Gastrocnemius medialis (tissue), 4 donors: Measurements from ENCODE around the gene SETBP1. TPM values are rescaled to one million over a fixed set of nuclear protein-coding genes. Genes with fewer than 3 reads are reported as not detected.

Experiments
- ATAC-seq, 2 donors: fragments of 150-250 bp; one replicate each; pipeline ENCODE4 v1.9.1; 2016
- DNase-seq, 2 donors: peaks; one replicate each; pipeline ENCODE4 v3.0.0-alpha.2; 2019
- H3K27ac ChIP-seq, 4 donors: fragments of 200-600 bp; sonication (generic); 1 replicate in 1 of 4; 2 replicates in 3 of 4; pipeline ENCODE4 v1.5.1; 2016 to 2018; ENCODE audit warnings: mild to moderate bottlenecking in 2 of 4, moderate library complexity in 1 of 4
- H3K27me3 ChIP-seq, 3 donors: fragments of 200-600 bp; sonication (generic) in 2 of 3; 1 replicate in 1 of 3; 2 replicates in 2 of 3; pipeline versions ENCODE4 v1.5.1 to v1.6.0; 2016 to 2019; ENCODE audit warnings: mild to moderate bottlenecking in 1 of 3, moderate library complexity in 1 of 3
- H3K36me3 ChIP-seq, 2 donors: fragments of 200-600 bp; sonication (generic) in 1 of 2; one replicate each; pipeline ENCODE4 v1.5.1; 2017 to 2018
- H3K4me1 ChIP-seq, 2 donors: fragments of 200-600 bp; sonication (generic) in 1 of 2; one replicate each; pipeline ENCODE4 v1.5.1; 2016 to 2017; ENCODE audit warnings: mild to moderate bottlenecking in 2 of 2
- H3K4me3 ChIP-seq, 4 donors: fragments of 200-600 bp; sonication (generic) in 3 of 4; 1 replicate in 1 of 4; 2 replicates in 3 of 4; pipeline ENCODE4 v1.5.1; 2016 to 2019; ENCODE audit warnings: mild to moderate bottlenecking in 2 of 4
- H3K9me3 ChIP-seq, 3 donors: fragments of 200-600 bp; sonication (generic) in 2 of 3; 1 replicate in 1 of 3; 2 replicates in 2 of 3; pipeline ENCODE4 v1.5.1; 2016 to 2019
- CTCF ChIP-seq, 5 experiments: fragments of 450-650 bp in 3 of 5; fragments of 200-600 bp in 2 of 5; sonication (generic) in 2 of 5; IDR thresholded peaks in 4 of 5; conservative IDR thresholded peaks in 1 of 5; 1 replicate in 4 of 5; 2 replicates in 1 of 5; pipeline ENCODE4 v1.5.1; 2016 to 2019; ENCODE audit warnings: antibody characterized with exemption in 5 of 5, mild to moderate bottlenecking in 3 of 5, moderate library complexity in 3 of 5
- POLR2A ChIP-seq, 2 donors: fragments of 450-650 bp; IDR thresholded peaks; one replicate each; pipeline ENCODE4 v1.6.1; 2017; ENCODE audit warnings: antibody characterized with exemption in 2 of 2, mild to moderate bottlenecking in 2 of 2, moderate library complexity in 2 of 2
- in situ Hi-C, 4 donors: fragments of 200-750 bp; cut with MboI; loops; one replicate each; pipeline versions ENCODE4 v1.15.0 to v1.8.0; 2017; ENCODE audit warnings: low sequenced_read_pairs in 4 of 4
- intact Hi-C: fragments of 100-400 bp; cut with DNase I; formaldehyde crosslinking; loops from one replicate; pipeline ENCODE4 v1.15.1; 2023; ENCODE audit warnings: low total_unique reads
- total RNA-seq, 4 donors: library from RNA; depleted of rRNA; stranded (reverse); fragments of >200 nt; gene quantifications; one replicate each; pipeline versions ENCODE4 v1.1.0 to v1.2.3, GENCODE V29; 2016

The SETBP1 gene
- total RNA-seq, 4 donors from 2014 or later = 9.2 to 20.0 (median 15.3) TPM

- H3K9me3 ChIP-seq = no peaks in the 10 kb centered on the region
- no peaks in the 10 kb centered on the region for H3K27me3 ChIP-seq
- no peak for TF ChIP-seq POLR2A (IDR thresholded peaks at IDR 0.05)
- TF ChIP-seq CTCF (IDR thresholded peaks at IDR 0.05 in 4 of 5, conservative IDR thresholded peaks at IDR 0.05 in 1 of 5) = no peak
- H3K4me1 ChIP-seq = peaks cover 0 to 10% of the 10 kb centered on the region in 2 donors
- ATAC-seq (no peak), DNase-seq (no peak)
- H3K36me3 ChIP-seq = no peaks in the 10 kb centered on the region
- no peak overlapping the region for H3K27ac ChIP-seq
- in situ Hi-C loops = no loop called here
- intact Hi-C loops = no loop called here
- H3K4me3 ChIP-seq = no peak overlapping the region
Measured at GRCh38 chr18:45106331-45106774, 425.7 kb downstream of the SETBP1 start.

GRCh38 chr18:45107425-45107824 lies 426.7 kb downstream of the SETBP1 start:
- in situ Hi-C loops (no loop called here), intact Hi-C loops (no loop called here)
- Histone ChIP-seq H3K4me3 (no peak overlapping the region), H3K9me3 (no peaks in the 10 kb centered on the region), H3K4me1 (peaks cover 0 to 10% of the 10 kb centered on the region in 2 donors), H3K27me3 (no peaks in the 10 kb centered on the region), H3K36me3 (no peaks in the 10 kb centered on the region), H3K27ac (no peak overlapping the region)
- ATAC-seq = no peak
- no peak for DNase-seq
- TF ChIP-seq POLR2A (IDR thresholded peaks at IDR 0.05) (no peak), CTCF (IDR thresholded peaks at IDR 0.05 in 4 of 5, conservative IDR thresholded peaks at IDR 0.05 in 1 of 5) (no peak)

- TF ChIP-seq POLR2A (IDR thresholded peaks at IDR 0.05) = no peak
- TF ChIP-seq CTCF (IDR thresholded peaks at IDR 0.05 in 4 of 5, conservative IDR thresholded peaks at IDR 0.05 in 1 of 5) = no peak
- no peak for DNase-seq
Measured at GRCh38 chr18:45108754-45109153, 428.1 kb downstream of the SETBP1 start.

GRCh38 chr18:45109271-45109670 lies 428.6 kb downstream of the SETBP1 start:
- Histone ChIP-seq H3K36me3 (no peaks in the 10 kb centered on the region), H3K9me3 (no peaks in the 10 kb centered on the region), H3K27me3 (no peaks in the 10 kb centered on the region), H3K27ac (no peak overlapping the region), H3K4me1 (peaks cover 0 to 10% of the 10 kb centered on the region in 2 donors), H3K4me3 (no peak overlapping the region)
- intact Hi-C loops (no loop called here), in situ Hi-C loops (no loop called here)
- DNase-seq (no peak), ATAC-seq (no peak)
- no peak for TF ChIP-seq CTCF (IDR thresholded peaks at IDR 0.05 in 4 of 5, conservative IDR thresholded peaks at IDR 0.05 in 1 of 5)
- TF ChIP-seq POLR2A (IDR thresholded peaks at IDR 0.05) = no peak

More at GRCh38 chr18:45108754-45109153, 428.1 kb downstream of the SETBP1 start:
- Histone ChIP-seq H3K4me1 (peaks cover 0 to 10% of the 10 kb centered on the region in 2 donors), H3K4me3 (no peak overlapping the region), H3K36me3 (no peaks in the 10 kb centered on the region), H3K27me3 (no peaks in the 10 kb centered on the region), H3K9me3 (no peaks in the 10 kb centered on the region), H3K27ac (no peak overlapping the region)
- intact Hi-C loops (no loop called here), in situ Hi-C loops (no loop called here)
- ATAC-seq = no peak

GRCh38 chr18:45109706-45110105 lies 429.0 kb downstream of the SETBP1 start:
- no peaks in the 10 kb centered on the region for H3K27me3 ChIP-seq
- no peaks in the 10 kb centered on the region for H3K36me3 ChIP-seq
- intact Hi-C loops = no loop called here
- in situ Hi-C loops = no loop called here
- peak overlapping the region in 1 of 4 donors; percentile 64 for H3K27ac ChIP-seq
- no peak for TF ChIP-seq POLR2A (IDR thresholded peaks at IDR 0.05)
- TF ChIP-seq CTCF (IDR thresholded peaks at IDR 0.05 in 4 of 5, conservative IDR thresholded peaks at IDR 0.05 in 1 of 5) = no peak
- peaks cover 0 to 10% of the 10 kb centered on the region in 2 donors for H3K4me1 ChIP-seq
- no peaks in the 10 kb centered on the region for H3K9me3 ChIP-seq
- no peak overlapping the region for H3K4me3 ChIP-seq
- no peak for DNase-seq
- no peak for ATAC-seq
